ENCODE measurements around the gene GNAO1. TPM values are rescaled to one million over a fixed set of nuclear protein-coding genes. Genes with fewer than 3 reads are reported as not detected.

GNAO1 gene
- total and polyA plus RNA-seq, 9 donors = 0.72 to 5.6 (median 2.7) TPM

- no peak for DNase-seq
- H3K36me3 ChIP-seq = no peaks in the 10 kb centered on the region
- no peak overlapping the region for H3K4me3 ChIP-seq
- no peak overlapping the region for H3K27ac ChIP-seq
- TF ChIP-seq EP300 (IDR thresholded peaks at IDR 0.05) (no peak), POLR2A (IDR thresholded peaks at IDR 0.05) (no peak), CTCF (IDR thresholded peaks at IDR 0.05) (no peak)
- intact Hi-C loops (cut with DNase I) = no loop called here
- WGBS, 3 donors = 72 to 78% (median 72%) methylated on average over 4 of the region's 4 CpGs
- no peaks in the 10 kb centered on the region for H3K4me1 ChIP-seq (ENCODE audit: insufficient read depth)
- H3K9me3 ChIP-seq = no peaks in the 10 kb centered on the region
- no peaks in the 10 kb centered on the region for H3K27me3 ChIP-seq
Measured at GRCh38 chr16:56289862-56290261, 98.6 kb downstream of the GNAO1 start.

GRCh38 chr16:56294014-56294413 is 102.7 kb downstream of the GNAO1 start:
- no peak overlapping the region for H3K27ac ChIP-seq

GRCh38 chr16:56294579-56294978 is 103.3 kb downstream of the GNAO1 start:
- no peak for TF ChIP-seq EP300 (IDR thresholded peaks at IDR 0.05)
- TF ChIP-seq POLR2A (IDR thresholded peaks at IDR 0.05) = no peak
- no peak for TF ChIP-seq CTCF (IDR thresholded peaks at IDR 0.05)
- H3K27me3 ChIP-seq = no peaks in the 10 kb centered on the region
- DNase-seq = no peak
- WGBS, 3 donors = 18 to 20% (median 18%) methylated on average over 2 of the region's 2 CpGs
- H3K36me3 ChIP-seq = no peaks in the 10 kb centered on the region
- no peak overlapping the region for H3K27ac ChIP-seq
- no peaks in the 10 kb centered on the region for H3K4me1 ChIP-seq (ENCODE audit: insufficient read depth)
- H3K4me3 ChIP-seq = no peak overlapping the region
- H3K9me3 ChIP-seq = no peaks in the 10 kb centered on the region
- intact Hi-C loops (cut with DNase I) = no loop called here

More at GRCh38 chr16:56294014-56294413, 102.7 kb downstream of the GNAO1 start:
- intact Hi-C loops (cut with DNase I) = no loop called here
- H3K4me3 ChIP-seq = no peak overlapping the region
- H3K27me3 ChIP-seq = no peaks in the 10 kb centered on the region
- no peak for DNase-seq
- no peaks in the 10 kb centered on the region for H3K36me3 ChIP-seq
- no peaks in the 10 kb centered on the region for H3K9me3 ChIP-seq
- 89 to 91% (median 90%) methylated on average over 5 of the region's 5 CpGs for WGBS, 3 donors
- H3K4me1 ChIP-seq (ENCODE audit: insufficient read depth) = no peaks in the 10 kb centered on the region
- no peak for TF ChIP-seq EP300 (IDR thresholded peaks at IDR 0.05)
- no peak for TF ChIP-seq POLR2A (IDR thresholded peaks at IDR 0.05)
- TF ChIP-seq CTCF (IDR thresholded peaks at IDR 0.05) = no peak

- Histone ChIP-seq H3K4me1 (ENCODE audit: insufficient read depth) (no peaks in the 10 kb centered on the region), H3K36me3 (no peaks in the 10 kb centered on the region), H3K27me3 (no peaks in the 10 kb centered on the region), H3K9me3 (no peaks in the 10 kb centered on the region), H3K27ac (no peak overlapping the region), H3K4me3 (no peak overlapping the region)
- intact Hi-C loops (cut with DNase I) = no loop called here
- WGBS, 3 donors = 73 to 83% (median 83%) methylated on average over 8 of the region's 8 CpGs
- no peak for TF ChIP-seq EP300 (IDR thresholded peaks at IDR 0.05)
- TF ChIP-seq POLR2A (IDR thresholded peaks at IDR 0.05) = no peak
- no peak for TF ChIP-seq CTCF (IDR thresholded peaks at IDR 0.05)
- DNase-seq = no peak
Measured at GRCh38 chr16:56295059-56295665, 103.9 kb downstream of the GNAO1 start.
